ENCODE measurements around the gene METAP1D. TPM values are rescaled to one million over a fixed set of nuclear protein-coding genes. Genes with fewer than 3 reads are reported as not detected.

The METAP1D gene
- total and polyA plus RNA-seq, 5 donors, result 3.0 to 5.4 (median 4.2) TPM

DNA sequence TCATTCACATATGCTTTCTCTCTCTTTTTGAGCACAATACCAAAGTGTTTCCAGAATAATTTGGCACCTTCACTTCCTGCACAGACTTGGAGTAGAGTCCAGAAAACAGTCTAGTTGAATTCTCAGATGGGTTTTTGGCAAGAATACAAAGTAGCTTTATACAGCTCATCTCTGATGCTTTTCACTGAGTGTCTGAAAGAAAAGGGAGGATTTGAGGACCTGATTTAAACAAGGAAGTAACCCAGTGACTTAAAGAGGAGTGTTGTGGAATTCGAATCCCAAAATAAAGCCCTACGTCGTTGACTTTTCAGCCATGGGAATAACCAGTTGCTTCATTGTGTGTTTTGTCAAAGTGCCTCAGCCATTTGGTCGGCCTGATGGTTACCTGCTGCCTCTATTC lies 31.8 kb downstream of the METAP1D start:
- ATAC-seq, result no peak
- 59% methylated on average over 4 of the region's 4 CpGs for WGBS
- Histone ChIP-seq H3K27me3 (ENCODE audit: control insufficient read depth, insufficient read depth) (no peaks in the 10 kb centered on the region), H3K4me1 (ENCODE audit: control insufficient read depth, insufficient read depth, low read length) (no peaks in the 10 kb centered on the region), H3K4me3 (ENCODE audit: low read length) (no peak overlapping the region), H3K9me3 (ENCODE audit: control insufficient read depth, low read length) (no peaks in the 10 kb centered on the region), H3K27ac (ENCODE audit: low read length) (no peak overlapping the region)
- intact Hi-C loops (cut with DNase I), result no loop called here
- DNase-seq, result no peak

DNA sequence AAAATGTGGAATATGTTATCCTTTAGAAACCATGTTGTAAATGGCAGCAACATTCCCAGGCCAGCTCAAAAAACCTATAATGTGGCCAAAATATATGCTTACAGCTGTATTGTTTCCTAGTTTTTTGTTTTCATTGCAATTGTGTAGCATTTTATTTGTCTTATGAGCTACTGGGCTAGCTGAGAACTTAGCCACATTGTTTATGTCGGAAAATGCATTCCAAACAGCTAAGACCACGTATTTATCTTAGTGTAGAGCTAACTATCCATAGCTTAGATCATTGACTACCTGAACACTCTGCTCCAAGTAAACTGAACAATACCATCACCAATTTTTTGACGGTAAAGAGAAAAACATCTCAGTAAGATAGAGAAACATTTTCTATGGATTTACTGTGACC lies 38.4 kb downstream of the METAP1D start:
- WGBS, result 94% methylated on average over 3 of the region's 3 CpGs
- H3K9me3 ChIP-seq (ENCODE audit: control insufficient read depth, low read length), result no peaks in the 10 kb centered on the region
- H3K27ac ChIP-seq (ENCODE audit: low read length), result no peak overlapping the region
- no peak overlapping the region for H3K4me3 ChIP-seq (ENCODE audit: low read length)
- peaks cover 1% of the 10 kb centered on the region for H3K4me1 ChIP-seq (ENCODE audit: control insufficient read depth, insufficient read depth, low read length)
- intact Hi-C loops (cut with DNase I), result no loop called here
- ATAC-seq (no peak), DNase-seq (no peak)
- H3K27me3 ChIP-seq (ENCODE audit: control insufficient read depth, insufficient read depth), result no peaks in the 10 kb centered on the region

DNA sequence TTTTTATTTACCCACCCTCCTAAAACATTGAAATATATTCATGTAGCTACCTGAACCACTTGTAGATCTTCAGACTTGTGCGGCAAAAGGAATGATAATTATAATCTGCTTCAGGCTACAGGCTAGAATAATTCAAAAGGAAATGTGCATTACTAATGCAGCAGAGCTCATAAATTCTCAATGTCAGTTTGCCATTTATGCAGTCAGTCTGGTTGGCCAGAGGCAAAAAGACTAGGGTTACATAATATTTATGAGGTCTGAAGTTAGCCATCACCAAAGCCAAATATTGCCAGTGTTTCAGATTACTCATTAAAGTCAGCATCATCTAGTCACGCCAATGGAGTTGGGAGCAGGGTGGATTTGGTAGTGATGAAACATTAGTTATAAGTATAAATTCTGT lies 38.9 kb downstream of the METAP1D start:
- intact Hi-C loops (cut with DNase I), result no loop called here
- H3K4me3 ChIP-seq (ENCODE audit: low read length), result no peak overlapping the region
- DNase-seq (no peak), ATAC-seq (no peak)
- no peak overlapping the region for H3K27ac ChIP-seq (ENCODE audit: low read length)
- peaks cover 1% of the 10 kb centered on the region for H3K4me1 ChIP-seq (ENCODE audit: control insufficient read depth, insufficient read depth, low read length)
- H3K27me3 ChIP-seq (ENCODE audit: control insufficient read depth, insufficient read depth), result no peaks in the 10 kb centered on the region
- 88% methylated on average over 2 of the region's 2 CpGs for WGBS
- no peaks in the 10 kb centered on the region for H3K9me3 ChIP-seq (ENCODE audit: control insufficient read depth, low read length)

DNA sequence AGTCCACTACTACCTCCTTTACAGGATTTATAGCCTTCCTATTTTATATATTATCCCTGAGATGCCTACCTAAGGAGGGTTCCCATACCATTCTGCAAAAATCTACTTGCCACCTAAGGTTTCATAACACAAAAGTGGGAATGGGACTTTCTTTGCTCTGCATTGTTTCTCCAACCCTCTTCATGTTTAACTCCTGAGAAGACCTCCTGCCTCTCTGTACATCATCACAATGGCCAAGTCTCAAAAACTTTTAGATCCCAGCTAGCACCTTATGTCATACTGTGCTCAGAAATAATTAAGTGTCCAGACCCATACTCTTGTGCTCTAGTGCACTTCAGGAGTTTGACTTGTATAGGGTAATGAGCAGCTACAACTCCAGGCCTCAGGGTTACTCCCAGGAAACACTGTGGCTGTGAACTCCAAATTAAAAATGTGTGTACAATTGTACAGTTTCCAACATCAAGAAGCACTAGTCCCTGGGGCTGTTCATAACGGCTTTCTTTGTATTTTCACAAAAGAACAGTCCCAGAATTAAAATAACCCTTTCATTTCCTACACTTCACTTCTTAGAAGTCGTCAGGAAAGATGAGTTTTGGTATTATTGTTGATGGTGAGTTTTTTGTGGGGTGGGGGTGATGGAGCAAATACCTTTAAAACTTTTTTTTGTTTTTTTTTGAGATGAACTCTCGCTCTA lies 39.4 kb downstream of the METAP1D start:
- intact Hi-C loops (cut with DNase I), result no loop called here
- DNase-seq (no peak), ATAC-seq (no peak)
- peaks cover 1% of the 10 kb centered on the region for H3K4me1 ChIP-seq (ENCODE audit: control insufficient read depth, insufficient read depth, low read length)
- H3K27me3 ChIP-seq (ENCODE audit: control insufficient read depth, insufficient read depth), result no peaks in the 10 kb centered on the region
- no peaks in the 10 kb centered on the region for H3K9me3 ChIP-seq (ENCODE audit: control insufficient read depth, low read length)
- WGBS, result 75% methylated on average over 3 of the region's 3 CpGs
- H3K27ac ChIP-seq (ENCODE audit: low read length), result no peak overlapping the region
- no peak overlapping the region for H3K4me3 ChIP-seq (ENCODE audit: low read length)

DNA sequence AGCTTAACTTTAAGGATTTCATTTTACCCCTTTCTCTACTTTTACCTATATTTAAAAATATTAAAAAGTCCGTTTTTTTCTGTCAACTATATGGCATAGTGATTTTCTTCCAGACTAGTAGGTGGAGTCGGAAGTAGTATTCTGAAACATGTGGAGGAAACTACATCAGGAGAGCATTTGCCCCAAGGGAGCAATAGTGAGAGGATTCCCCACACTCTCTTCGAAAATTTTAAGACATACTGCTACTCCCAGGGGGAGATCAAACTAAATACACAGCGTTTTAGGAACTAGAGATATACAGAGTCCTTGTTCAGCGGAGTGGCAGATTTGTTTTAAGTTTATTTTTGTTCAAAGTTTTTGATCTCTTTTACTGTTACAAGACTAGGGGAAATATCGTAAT lies 40.6 kb downstream of the METAP1D start:
- no peak overlapping the region for H3K27ac ChIP-seq (ENCODE audit: low read length)
- H3K9me3 ChIP-seq (ENCODE audit: control insufficient read depth, low read length), result no peaks in the 10 kb centered on the region
- no peak for ATAC-seq
- H3K4me1 ChIP-seq (ENCODE audit: control insufficient read depth, insufficient read depth, low read length), result peaks cover 1% of the 10 kb centered on the region
- 80% methylated on average over 6 of the region's 6 CpGs for WGBS
- H3K27me3 ChIP-seq (ENCODE audit: control insufficient read depth, insufficient read depth), result no peaks in the 10 kb centered on the region
- intact Hi-C loops (cut with DNase I), result no loop called here
- DNase-seq, result no peak
- H3K4me3 ChIP-seq (ENCODE audit: low read length), result no peak overlapping the region

DNA sequence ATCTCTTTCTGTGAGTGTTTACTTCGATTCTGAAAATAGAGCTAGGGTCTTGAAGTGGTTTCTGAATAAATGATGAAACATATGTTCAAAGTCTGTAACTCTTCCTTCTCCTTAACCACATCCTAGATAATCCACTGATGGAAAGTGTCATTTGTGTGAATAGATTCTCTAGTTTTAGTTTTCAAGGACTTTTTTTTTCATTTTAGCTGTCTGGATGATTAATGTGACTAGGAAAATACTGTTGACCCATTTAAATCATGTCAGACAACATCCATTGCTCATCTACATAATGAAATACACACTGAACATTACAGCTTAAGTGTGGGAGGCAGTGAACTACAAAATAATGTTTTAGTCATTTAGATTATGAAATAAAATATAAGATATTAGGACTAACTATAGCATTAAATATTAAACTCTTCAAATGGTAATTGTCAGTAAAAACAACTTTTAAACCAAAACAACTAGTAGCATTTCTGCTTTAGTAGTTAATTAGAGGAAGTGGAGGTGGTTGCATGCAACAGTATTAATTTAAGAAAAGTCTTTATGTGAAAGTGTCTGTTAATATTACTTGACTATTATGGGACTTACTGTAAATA lies 46.4 kb downstream of the METAP1D start:
- Histone ChIP-seq H3K4me3 (ENCODE audit: low read length) (no peak overlapping the region), H3K27me3 (ENCODE audit: control insufficient read depth, insufficient read depth) (no peaks in the 10 kb centered on the region), H3K27ac (ENCODE audit: low read length) (no peak overlapping the region), H3K9me3 (ENCODE audit: control insufficient read depth, low read length) (no peaks in the 10 kb centered on the region), H3K4me1 (ENCODE audit: control insufficient read depth, insufficient read depth, low read length) (no peaks in the 10 kb centered on the region)
- ATAC-seq (no peak), DNase-seq (no peak)
- 67% methylated on average over 1 of the region's 1 CpG for WGBS
- intact Hi-C loops (cut with DNase I), result no loop called here

DNA sequence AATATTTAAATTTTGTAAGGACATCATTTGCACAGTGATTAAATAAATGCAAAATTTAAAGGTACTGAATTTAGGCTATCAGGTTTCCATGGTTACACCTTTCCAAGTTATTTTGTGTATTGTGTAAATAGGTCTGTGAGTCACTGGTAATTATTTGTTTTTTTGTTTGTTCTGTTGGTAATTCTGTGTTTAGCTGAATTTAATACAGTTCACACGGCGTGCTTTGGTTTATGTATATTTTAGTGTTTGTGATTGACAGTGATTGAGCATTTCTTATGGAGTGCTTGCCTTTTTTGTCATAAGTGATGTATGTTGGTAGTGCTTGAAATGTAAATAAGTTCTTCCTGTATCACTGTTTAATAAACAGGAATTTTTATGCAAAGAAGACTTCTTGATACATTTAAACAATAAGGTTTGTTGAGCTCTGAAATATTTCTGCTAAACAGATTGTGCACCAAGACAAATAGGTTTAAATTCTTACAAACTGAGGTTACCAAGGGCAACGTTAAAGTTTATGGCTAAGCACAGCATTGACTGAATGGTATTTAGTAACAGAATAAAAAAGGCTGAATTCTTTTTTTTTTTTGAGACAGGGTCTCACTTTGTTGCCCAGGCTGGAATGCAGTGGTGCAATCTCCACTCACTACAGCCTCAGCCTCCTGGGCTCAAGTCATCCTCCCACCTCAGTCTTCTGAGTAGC lies 47.3 kb downstream of the METAP1D start:
- DNase-seq, result no peak
- Histone ChIP-seq H3K4me1 (ENCODE audit: control insufficient read depth, insufficient read depth, low read length) (no peaks in the 10 kb centered on the region), H3K9me3 (ENCODE audit: control insufficient read depth, low read length) (no peaks in the 10 kb centered on the region), H3K27me3 (ENCODE audit: control insufficient read depth, insufficient read depth) (no peaks in the 10 kb centered on the region), H3K27ac (ENCODE audit: low read length) (no peak overlapping the region), H3K4me3 (ENCODE audit: low read length) (no peak overlapping the region)
- WGBS, result 62% methylated on average over 3 of the region's 3 CpGs
- ATAC-seq, result no peak
- intact Hi-C loops (cut with DNase I), result no loop called here

DNA sequence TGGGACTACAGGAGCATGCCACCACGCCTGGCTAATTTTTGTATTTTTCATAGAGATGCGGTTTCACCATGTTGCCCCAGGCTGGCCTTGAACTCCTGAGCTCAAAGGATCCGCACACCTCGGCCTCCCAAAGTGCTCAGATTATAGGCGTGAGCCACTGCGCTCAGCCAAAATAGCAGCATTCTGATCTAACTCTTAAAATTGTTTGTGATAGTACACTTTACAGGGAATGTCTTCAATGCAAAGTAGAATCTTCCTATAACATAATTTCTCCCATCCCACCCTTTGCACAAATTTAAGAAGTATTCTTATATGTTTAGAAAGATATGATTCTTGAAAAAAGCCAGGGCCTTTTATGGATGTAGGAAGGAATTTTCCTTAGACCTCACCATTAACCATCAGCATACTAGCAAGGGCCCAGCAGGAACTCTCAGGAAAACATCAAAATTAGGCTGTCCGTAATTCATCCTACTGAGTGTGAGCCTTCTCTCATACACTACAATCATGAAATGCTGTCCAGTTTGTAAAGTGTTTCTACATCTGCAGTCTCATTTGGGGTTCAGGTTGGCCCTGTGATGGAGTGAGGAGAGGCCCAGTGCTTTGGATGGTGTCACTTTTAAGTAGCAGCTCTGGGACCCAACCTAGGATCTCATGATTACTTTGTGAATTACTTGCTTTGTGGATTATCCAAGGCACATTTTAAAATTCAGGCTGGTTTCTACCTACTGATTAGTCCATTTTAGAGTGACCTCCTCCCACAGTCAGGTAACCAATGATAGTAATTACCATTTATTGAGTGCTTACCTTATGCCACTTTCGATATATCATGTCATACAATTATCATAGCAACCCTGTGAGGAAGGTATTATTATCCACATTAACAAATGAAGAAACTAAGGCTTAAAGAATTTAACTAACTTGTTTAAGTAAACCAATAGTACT lies 48.1 kb downstream of the METAP1D start:
- whole genome bisulfite sequencing, result 98% methylated on average over 8 of the region's 8 CpGs

DNA sequence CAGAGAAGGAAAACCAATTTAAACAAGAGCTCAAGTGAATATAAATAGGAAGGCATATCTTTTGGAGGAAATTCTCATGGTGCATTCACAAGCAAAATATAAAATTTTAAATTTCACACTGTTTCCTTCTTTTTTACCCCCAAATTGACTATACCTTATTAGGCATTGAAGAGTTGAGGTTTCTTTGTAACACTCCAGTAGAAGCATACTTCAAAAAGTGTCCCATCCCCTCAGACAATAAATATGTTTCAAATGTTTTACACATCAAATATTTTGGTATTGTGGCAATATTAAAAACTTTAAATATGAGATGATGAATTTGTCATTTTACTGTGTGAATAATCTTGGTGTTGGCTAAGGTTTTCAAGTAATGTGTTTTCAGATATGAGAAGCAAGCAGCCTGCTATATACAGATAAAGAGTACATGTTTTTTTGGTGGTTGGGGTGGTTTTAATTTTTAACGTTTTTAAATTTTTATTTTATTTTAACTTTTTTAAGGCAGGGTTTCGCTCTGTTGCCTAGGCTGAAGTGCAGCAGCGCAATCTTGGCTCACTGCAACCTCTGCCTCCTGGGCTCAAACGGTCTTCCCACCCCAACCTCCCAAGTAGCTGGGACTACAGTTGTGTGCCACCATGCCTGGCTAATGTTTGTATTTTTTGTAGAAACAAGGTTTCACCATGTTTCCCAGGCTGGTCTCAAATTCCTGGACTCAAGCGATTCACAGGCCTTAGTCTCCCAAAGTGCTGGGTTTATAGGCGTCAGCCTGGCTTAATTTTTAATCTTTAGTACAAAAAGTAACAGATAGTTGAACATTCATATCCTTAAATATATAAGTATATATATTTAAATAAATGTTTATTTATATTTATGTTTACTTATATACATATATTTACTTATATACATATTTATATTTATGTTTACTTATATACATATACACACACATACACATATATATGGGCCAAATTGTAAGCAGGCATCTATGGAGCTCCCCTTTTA lies 49.1 kb downstream of the METAP1D start:
- WGBS, result 88% methylated on average over 6 of the region's 6 CpGs
- no peak for ATAC-seq
- DNase-seq, result no peak
- intact Hi-C loops (cut with DNase I), result no loop called here
- Histone ChIP-seq H3K4me3 (ENCODE audit: low read length) (no peak overlapping the region), H3K27me3 (ENCODE audit: control insufficient read depth, insufficient read depth) (no peaks in the 10 kb centered on the region), H3K9me3 (ENCODE audit: control insufficient read depth, low read length) (no peaks in the 10 kb centered on the region), H3K4me1 (ENCODE audit: control insufficient read depth, insufficient read depth, low read length) (no peaks in the 10 kb centered on the region), H3K27ac (ENCODE audit: low read length) (no peak overlapping the region)

More for the DNA sequence above, 48.1 kb downstream of the METAP1D start:
- Histone ChIP-seq H3K27me3 (ENCODE audit: control insufficient read depth, insufficient read depth) (no peaks in the 10 kb centered on the region), H3K4me1 (ENCODE audit: control insufficient read depth, insufficient read depth, low read length) (no peaks in the 10 kb centered on the region), H3K4me3 (ENCODE audit: low read length) (no peak overlapping the region), H3K27ac (ENCODE audit: low read length) (no peak overlapping the region), H3K9me3 (ENCODE audit: control insufficient read depth, low read length) (no peaks in the 10 kb centered on the region)
- ATAC-seq (no peak), DNase-seq (no peak)
- intact Hi-C loops (cut with DNase I), result no loop called here

DNA sequence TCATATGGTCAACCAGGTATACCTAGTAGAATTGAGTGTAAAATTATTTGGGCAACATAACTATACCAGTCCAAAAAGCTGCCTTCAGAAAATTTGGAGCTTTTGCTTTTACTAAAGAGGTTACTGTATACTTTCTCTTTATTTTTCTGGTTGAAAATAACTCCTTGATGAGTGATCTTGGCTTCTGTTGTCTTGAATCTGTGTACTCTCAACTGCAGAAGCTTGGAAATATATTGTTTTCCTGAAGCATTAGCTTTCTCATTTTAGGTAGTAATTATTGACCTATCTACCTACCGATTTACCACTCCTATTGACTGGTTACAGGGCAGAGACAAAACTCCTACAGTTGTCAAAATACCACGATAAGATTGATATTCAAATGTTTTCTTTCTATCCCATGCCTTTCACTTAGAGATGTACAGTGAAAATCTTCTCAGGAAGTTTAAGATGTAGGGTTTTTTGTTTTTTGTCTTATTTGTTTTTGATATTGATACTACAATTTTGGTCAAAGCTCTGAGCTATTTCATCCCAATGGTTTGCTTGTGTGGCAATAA lies 49.9 kb downstream of the METAP1D start:
- intact Hi-C loops (cut with DNase I), result no loop called here
- no peak for DNase-seq
- H3K9me3 ChIP-seq (ENCODE audit: control insufficient read depth, low read length), result no peaks in the 10 kb centered on the region
- ATAC-seq, result no peak
- H3K27ac ChIP-seq (ENCODE audit: low read length), result no peak overlapping the region
- no peaks in the 10 kb centered on the region for H3K4me1 ChIP-seq (ENCODE audit: control insufficient read depth, insufficient read depth, low read length)
- WGBS, result 94% methylated on average over 2 of the region's 2 CpGs
- no peaks in the 10 kb centered on the region for H3K27me3 ChIP-seq (ENCODE audit: control insufficient read depth, insufficient read depth)
- no peak overlapping the region for H3K4me3 ChIP-seq (ENCODE audit: low read length)
